GM13976 (cell line): ENCODE data around the gene RAB11FIP3.

Experiments
- DNase-seq: peaks from one replicate; pipeline ENCODE4 v3.0.0; 2012; ENCODE audit warnings: low spot score
- in situ Hi-C: fragments of 300-500 bp; cut with MboI; formaldehyde crosslinking; loops from one replicate; pipeline ENCODE4 v1.12.0; 2022; ENCODE audit warnings: low sequenced_read_pairs, mixed read lengths, inconsistent platforms; ENCODE audit not compliant: unreplicated experiment
- TF ChIP-seq, protein P1 (sequence below): IDR thresholded peaks from 2 replicates; pipeline ENCODE4 v1.5.1; 2012; ENCODE audit warnings: borderline replicate concordance, mild to moderate bottlenecking; ENCODE audit not compliant: insufficient read depth; ENCODE audit errors: extremely low read depth, missing control alignments, control extremely low read depth

RAB11FIP3 gene

DNA sequence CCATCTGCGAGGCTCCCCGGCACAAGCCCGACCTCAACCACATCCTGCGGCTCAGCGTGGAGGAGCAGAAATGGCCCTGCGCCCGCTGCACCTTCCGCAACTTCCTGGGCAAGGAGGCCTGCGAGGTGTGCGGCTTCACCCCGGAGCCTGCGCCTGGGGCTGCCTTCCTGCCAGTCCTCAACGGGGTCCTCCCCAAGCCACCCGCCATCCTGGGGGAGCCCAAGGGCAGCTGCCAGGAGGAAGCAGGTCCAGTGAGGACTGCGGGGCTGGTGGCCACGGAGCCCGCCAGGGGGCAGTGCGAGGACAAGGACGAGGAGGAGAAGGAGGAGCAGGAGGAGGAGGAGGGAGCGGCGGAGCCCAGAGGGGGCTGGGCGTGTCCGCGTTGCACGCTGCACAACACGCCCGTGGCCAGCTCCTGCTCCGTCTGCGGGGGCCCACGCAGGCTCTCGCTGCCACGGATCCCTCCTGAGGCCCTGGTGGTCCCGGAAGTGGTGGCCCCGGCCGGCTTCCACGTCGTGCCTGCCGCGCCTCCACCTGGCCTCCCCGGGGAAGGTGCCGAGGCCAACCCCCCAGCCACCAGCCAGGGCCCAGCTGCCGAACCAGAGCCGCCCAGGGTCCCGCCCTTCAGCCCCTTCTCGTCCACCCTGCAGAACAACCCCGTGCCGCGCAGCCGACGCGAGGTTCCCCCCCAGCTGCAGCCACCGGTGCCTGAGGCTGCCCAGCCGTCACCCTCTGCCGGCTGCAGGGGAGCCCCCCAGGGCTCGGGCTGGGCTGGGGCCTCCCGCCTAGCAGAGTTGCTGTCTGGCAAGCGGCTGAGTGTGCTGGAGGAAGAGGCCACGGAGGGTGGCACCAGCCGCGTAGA is 121.7 kb downstream of the RAB11FIP3 start:
- TF ChIP-seq, protein P1, sequence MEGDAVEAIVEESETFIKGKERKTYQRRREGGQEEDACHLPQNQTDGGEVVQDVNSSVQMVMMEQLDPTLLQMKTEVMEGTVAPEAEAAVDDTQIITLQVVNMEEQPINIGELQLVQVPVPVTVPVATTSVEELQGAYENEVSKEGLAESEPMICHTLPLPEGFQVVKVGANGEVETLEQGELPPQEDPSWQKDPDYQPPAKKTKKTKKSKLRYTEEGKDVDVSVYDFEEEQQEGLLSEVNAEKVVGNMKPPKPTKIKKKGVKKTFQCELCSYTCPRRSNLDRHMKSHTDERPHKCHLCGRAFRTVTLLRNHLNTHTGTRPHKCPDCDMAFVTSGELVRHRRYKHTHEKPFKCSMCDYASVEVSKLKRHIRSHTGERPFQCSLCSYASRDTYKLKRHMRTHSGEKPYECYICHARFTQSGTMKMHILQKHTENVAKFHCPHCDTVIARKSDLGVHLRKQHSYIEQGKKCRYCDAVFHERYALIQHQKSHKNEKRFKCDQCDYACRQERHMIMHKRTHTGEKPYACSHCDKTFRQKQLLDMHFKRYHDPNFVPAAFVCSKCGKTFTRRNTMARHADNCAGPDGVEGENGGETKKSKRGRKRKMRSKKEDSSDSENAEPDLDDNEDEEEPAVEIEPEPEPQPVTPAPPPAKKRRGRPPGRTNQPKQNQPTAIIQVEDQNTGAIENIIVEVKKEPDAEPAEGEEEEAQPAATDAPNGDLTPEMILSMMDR: no peak
- in situ Hi-C loops: no loop called here
- no peak for DNase-seq

GRCh38 chr16:548586-548985 is 123.1 kb downstream of the RAB11FIP3 start:
- DNase-seq: no peak
- TF ChIP-seq, protein P1: no peak
- in situ Hi-C loops: no loop called here

GRCh38 chr16:549544-550263 is 124.3 kb downstream of the RAB11FIP3 start:
- no peak for DNase-seq
- in situ Hi-C loops: no loop called here
- TF ChIP-seq, protein P1: no peak

- TF ChIP-seq, protein P1: no peak
- no peak for DNase-seq
- in situ Hi-C loops: no loop called here
These were observed 125.8 kb downstream of the RAB11FIP3 start for GRCh38 chr16:551210-551609.

- TF ChIP-seq, protein P1: no peak
These were observed 126.7 kb downstream of the RAB11FIP3 start for GRCh38 chr16:552171-552570.

GRCh38 chr16:553601-554296 is 128.3 kb downstream of the RAB11FIP3 start:
- TF ChIP-seq, protein P1: no peak
- in situ Hi-C loops: no loop called here
- DNase-seq: no peak

More at GRCh38 chr16:552171-552570, 126.7 kb downstream of the RAB11FIP3 start:
- in situ Hi-C loops: no loop called here
- no peak for DNase-seq
